BJ (cell line): ENCODE measurements around the gene MYRF. TPM values are rescaled to one million over a fixed set of nuclear protein-coding genes. Genes with fewer than 3 reads are reported as not detected.

Experiments used
- CTCF ChIA-PET: fragments of 350-600 bp; formaldehyde crosslinking; extraction: SDS; loops from one replicate; lab custom pipeline; 2021; ENCODE audit warnings: antibody characterized with exemption, inconsistent platforms; lab: Yijun Ruan, JAX
- POLR2A ChIA-PET: fragments of 300-600 bp; sonication (Branson Sonifier 250); formaldehyde crosslinking; extraction: SDS; loops from one replicate; lab custom pipeline; 2021; ENCODE audit warnings: antibody characterized with exemption; lab: Charles Lee
- DNase-seq: peaks from one replicate; pipeline ENCODE4 v3.0.0-alpha.2; 2011; ENCODE audit warnings: low read depth
- H3K27me3 ChIP-seq: 2 replicates; pipeline ENCODE4 v1.6.0; 2011; ENCODE audit warnings: low read length; ENCODE audit not compliant: control insufficient read depth, insufficient read depth
- H3K36me3 ChIP-seq: 2 replicates; pipeline ENCODE4 v1.5.1; 2011; ENCODE audit warnings: low read length; ENCODE audit not compliant: control insufficient read depth, insufficient read depth
- H3K4me3 ChIP-seq: 2 replicates; pipeline ENCODE4 v1.5.1; 2011; ENCODE audit warnings: low read depth, mild to moderate bottlenecking, control low read depth, low read length
- polyA plus RNA-seq: library from polyadenylated mRNA; depleted of rRNA; stranded (reverse); fragments of >200 nt; gene quantifications from 2 replicates; pipeline ENCODE4 v1.2.3, GENCODE V29; 2011
- TF ChIP-seq, protein P1 (sequence below): IDR thresholded peaks from 2 replicates; pipeline ENCODE4 v1.5.1; 2011; ENCODE audit warnings: low read depth, mild to moderate bottlenecking, control low read depth, inconsistent platforms, low read length, moderate library complexity; ENCODE audit not compliant: insufficient read depth

Gene MYRF
- polyA plus RNA-seq, 1 experiment, result 0.45 TPM

DNA sequence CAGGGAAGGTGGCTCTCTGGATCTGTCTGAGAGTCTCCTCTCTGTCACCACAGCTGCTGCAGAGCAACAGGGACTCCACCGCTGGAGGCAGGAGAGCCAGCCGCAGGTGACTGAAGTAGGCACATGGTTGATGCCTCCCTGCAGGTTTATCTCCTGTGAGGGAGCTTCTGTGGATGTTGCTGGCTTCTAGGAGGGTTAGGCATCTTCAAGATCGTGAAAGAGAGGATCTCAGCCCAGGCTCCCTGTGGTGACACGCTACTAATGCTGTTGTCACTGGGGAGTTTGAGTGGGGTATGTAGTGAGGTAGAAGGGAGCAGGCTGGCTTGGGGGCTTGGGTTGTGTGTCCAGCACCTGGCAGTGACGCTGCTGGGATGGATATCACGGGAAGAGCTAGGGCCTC is 38.1 kb upstream of the MYRF start:
- no peaks in the 10 kb centered on the region for H3K36me3 ChIP-seq
- ChIA-PET POLR2A (no interaction called here), CTCF (interaction anchor here (0.8 to 2.1 kb wide), 2 partner anchors 10 to 19 kb away, joined by 3 to 13 read pairs; no protein-coding TSS in a partner anchor)
- no peak overlapping the region for H3K4me3 ChIP-seq
- TF ChIP-seq, protein P1, sequence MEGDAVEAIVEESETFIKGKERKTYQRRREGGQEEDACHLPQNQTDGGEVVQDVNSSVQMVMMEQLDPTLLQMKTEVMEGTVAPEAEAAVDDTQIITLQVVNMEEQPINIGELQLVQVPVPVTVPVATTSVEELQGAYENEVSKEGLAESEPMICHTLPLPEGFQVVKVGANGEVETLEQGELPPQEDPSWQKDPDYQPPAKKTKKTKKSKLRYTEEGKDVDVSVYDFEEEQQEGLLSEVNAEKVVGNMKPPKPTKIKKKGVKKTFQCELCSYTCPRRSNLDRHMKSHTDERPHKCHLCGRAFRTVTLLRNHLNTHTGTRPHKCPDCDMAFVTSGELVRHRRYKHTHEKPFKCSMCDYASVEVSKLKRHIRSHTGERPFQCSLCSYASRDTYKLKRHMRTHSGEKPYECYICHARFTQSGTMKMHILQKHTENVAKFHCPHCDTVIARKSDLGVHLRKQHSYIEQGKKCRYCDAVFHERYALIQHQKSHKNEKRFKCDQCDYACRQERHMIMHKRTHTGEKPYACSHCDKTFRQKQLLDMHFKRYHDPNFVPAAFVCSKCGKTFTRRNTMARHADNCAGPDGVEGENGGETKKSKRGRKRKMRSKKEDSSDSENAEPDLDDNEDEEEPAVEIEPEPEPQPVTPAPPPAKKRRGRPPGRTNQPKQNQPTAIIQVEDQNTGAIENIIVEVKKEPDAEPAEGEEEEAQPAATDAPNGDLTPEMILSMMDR, result no peak
- no peak for DNase-seq
- no peaks in the 10 kb centered on the region for H3K27me3 ChIP-seq

- Histone ChIP-seq H3K36me3 (no peaks in the 10 kb centered on the region), H3K27me3 (no peaks in the 10 kb centered on the region), H3K4me3 (no peak overlapping the region)
- ChIA-PET POLR2A (no interaction called here), CTCF (interaction anchor here (0.8 to 2.1 kb wide), 4 partner anchors 10 to 34 kb away, joined by 3 to 13 read pairs (median 4); partner anchors contain the start of gene DAGLA)
- no peak for DNase-seq
- TF ChIP-seq, protein P1, result no peak
Measured at GRCh38 chr11:61714916-61715315, 37.5 kb upstream of the MYRF start.

GRCh38 chr11:61715867-61716266 is 36.6 kb upstream of the MYRF start:
- ChIA-PET CTCF (interaction anchor here (1.3 to 2.1 kb wide), 3 partner anchors 11 to 35 kb away, joined by 4 to 13 read pairs (median 4); partner anchors contain the start of gene DAGLA), POLR2A (no interaction called here)
- no peak for DNase-seq
- no peaks in the 10 kb centered on the region for H3K36me3 ChIP-seq
- TF ChIP-seq, protein P1, result no peak
- H3K4me3 ChIP-seq, result no peak overlapping the region
- H3K27me3 ChIP-seq, result no peaks in the 10 kb centered on the region

DNA sequence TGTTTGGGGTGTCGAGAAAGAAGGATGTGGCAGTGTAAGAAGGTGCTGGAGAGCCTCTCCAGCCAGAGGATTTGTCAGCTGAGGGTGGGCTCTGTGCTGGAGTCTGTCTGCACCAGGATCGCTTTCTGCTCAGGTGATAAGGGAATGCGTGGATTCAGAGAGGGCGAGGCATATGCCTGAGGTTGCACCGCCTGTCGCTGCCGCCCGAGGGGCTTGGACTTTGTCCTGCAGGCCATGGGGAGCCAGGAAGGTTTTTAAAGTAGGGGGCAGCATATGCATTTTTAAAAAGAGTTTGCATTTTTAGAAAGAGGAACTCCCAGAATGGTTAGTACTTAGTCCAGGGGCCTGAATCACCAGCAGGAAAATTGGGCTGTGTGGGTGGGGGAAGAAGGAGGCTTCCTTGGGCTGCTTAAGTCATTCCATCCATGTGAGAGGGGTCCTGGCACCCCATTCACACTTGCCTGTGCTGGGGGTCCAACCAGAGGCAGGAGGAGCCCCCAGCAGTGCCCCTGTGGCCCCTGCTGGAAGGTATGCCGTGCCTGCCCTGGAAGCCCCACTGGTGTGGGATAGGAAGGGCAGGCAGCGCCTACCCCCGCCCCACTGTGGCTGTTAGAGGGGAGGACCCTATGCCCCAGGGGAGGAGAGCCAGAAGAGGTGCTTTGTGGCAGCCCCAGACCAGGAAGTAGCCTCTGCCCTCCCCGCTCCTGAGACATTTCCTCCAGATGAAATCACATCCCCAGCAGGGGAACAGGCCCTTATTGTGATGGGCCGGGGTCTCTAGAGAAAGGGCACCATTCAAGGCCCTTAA is 35.8 kb upstream of the MYRF start:
- DNase-seq, result no peak
- ChIA-PET CTCF (interaction anchor here (1.3 to 2.1 kb wide), 3 partner anchors 12 to 36 kb away, joined by 4 to 13 read pairs (median 4); partner anchors contain the start of gene DAGLA), POLR2A (no interaction called here)
- no peak overlapping the region for H3K4me3 ChIP-seq
- H3K36me3 ChIP-seq, result no peaks in the 10 kb centered on the region
- H3K27me3 ChIP-seq, result no peaks in the 10 kb centered on the region
- TF ChIP-seq, protein P1, result no peak
